ENCODE results near the gene RASA4B.

Gene RASA4B

GRCh38 chr7:102433219-102434038 is 84.1 kb downstream of the RASA4B start, which contains the start of gene ORAI2:
ORAI2 (plus strand) TSS chr7:102433575; CDS start chr7:102438957, 5,382 bp downstream.
- H3K4me3 ChIP-seq (ENCODE audit: low read depth, low read length): peak within 1 kb of the TSS; percentile 80
- DNase-seq (ENCODE audit: low read depth): no peak
